ENCODE results near the gene ZNF417.
A peak's percentile ranks its signal among the peaks of the same experiment; 100 is the strongest.
"Not testable (repeated sequence)": the region's sequence is repeated elsewhere in the genome, so short reads cannot be mapped to it uniquely, and the experiment has no call there.

Gene ZNF417

DNA sequence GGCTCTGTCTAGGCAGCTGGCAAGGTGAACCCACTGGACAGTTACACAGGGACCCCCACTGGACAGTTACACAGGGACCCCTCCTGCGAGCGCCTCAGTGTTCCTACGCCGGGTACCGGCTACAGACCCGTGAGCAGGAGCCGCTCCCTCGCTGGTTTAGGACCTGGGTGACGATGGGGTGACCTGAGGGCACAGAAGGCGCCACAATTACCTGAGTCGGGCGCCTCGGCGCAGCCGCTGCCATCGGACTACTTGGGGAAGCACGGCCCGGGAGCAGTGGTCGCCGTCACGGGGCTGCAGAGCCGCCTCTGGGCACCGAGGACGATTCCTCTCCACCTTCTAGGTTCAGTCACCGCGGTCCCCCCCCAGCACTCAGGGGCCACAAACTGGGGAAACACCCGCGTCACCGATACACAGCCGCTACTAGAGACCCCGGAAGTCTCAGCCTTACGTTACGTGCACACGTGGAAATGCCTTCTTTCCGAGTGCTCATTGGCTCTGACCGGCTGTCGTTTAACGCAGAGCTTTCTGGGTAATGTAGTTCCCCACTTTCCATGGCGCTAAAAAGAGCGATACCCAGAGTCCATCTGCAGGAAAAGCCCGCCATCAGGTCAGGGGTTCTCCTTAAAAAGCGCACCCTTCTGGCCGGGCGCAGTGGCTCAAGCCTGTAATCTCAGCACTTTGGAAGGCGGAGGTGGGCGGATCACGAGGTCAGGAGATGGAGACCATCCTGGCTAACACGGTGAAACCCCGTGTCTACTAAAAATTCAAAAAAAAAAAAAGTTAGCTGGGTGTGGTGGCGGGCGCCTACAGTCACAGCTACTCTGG is at the start of gene ZNF417:
Gene ZNF417 (minus strand): TSS at position 425 of the 828 bp plus-strand sequence. CDS start 181 bp downstream, at position 244.
- DNase-seq: peak; percentile 97

- no peak for DNase-seq
Observed at GRCh38 chr19:57964761-57965160, 48.4 kb upstream of the ZNF417 start.

DNA sequence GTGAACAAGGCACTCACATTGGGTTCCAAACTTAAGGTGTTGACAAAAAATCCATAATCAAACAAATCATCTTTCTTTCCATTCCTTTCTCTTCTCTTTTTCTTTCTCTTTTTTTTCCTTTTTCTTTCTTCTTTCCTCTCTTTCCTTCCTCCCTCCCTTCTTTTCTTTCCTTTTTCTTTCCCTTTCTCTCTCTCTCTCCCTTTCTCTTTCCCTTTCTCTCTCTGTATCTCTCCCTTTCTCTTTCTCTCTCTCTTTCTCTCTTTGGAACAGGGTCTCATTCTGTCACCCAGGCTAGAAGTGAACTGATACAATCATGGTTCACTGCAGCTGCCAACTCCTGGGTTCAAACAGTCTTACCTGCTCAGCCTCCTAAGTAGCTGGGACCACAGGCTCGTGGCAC is 45.4 kb upstream of the ZNF417 start:
- no peak for DNase-seq

DNA sequence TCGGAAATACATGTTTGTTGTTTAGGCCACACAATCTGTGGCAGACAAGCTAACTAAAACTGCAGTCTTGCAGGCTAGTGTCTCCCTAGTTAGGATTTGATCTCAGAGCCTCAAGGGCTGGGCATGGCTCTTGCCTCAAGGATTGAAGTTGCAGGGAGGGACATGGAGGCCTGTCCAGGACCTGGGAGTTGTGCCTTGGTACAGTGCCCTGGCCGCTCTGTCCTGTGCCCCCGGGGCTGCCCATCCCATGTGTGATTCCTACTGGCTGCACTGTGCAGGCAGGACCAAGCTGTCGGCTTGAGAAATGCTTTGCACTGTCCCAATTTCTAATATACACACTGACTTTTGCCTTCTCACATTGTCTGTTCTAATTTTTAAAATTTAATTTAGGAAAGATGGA is 38.6 kb upstream of the ZNF417 start:
- no peak for DNase-seq

DNA sequence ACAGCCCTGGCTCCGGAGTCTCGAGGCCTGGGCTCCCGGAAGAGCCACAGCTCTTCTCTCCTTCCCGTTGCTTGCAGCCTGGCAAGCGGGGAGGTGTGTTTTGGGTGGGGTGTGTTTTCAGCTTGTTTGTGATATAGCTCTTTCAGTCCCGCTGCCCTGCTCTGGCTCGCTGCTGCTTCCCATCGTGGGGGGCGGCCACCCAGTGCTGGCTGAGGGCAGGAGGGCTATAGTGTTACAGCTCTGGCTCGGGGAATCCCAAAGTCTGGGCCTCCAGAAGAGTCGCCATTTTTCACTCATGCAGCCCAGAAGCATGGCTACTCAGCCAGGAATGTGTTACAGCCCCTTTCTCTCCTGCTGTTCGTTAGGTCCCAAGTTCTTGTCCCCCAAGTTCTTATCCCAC is 33.3 kb upstream of the ZNF417 start:
- no peak for DNase-seq

DNA sequence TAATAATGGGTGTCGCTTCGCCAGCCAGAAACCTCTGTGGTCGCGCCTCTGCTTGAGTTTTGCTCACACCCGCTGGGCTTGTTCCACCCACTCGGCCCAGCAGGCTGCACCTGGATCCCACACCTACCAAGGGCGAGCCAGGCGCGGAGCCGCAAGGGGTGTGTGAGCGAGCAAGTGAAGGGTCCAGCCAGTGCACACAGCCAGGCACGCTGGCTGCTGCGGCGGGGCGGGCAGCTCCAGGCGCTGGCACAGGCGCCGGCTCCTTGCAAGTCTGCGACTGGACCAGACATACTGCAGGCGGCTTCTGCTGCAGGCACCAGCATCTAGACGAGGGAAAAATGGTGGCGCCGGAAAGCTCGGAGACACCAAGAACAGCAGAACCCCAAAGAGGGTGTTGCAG is 32.9 kb upstream of the ZNF417 start:
- DNase-seq: no peak

DNA sequence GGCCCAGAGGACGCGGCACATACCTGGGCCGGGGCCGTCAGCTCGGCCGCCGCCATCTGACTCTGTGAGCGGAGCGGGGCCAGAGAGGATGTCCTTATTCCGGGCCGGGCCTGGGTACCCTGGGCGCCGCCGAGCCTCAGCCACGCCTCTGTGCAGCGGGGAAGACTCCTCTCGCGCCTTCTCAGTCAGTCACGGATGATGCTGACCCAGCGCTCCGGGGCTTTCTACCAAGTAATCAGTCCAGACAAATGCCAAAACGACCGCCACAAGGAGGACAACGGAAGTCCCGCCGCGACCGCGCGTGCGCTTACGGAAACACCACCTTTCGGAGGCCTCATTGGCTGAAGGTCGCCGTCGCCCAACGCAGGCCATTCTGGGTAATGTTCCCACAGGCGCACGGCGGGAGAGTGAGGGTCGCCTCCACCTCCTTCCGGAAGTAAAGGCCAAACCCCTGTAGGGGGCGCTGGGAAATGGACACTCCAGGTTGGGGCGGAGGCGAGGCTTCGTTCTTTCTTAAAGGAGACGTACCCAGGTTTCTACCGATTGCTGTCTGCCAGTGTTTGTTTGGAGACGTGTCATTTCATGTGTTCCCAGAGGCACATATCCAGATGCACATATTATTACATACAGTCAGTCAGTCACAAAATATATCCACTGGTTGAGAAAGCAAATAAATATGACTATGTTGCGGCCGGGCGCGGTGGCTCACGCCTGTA is 31.2 kb upstream of the ZNF417 start, which contains the start of gene ZNF256:
Gene ZNF256 (minus strand): TSS at position 288 of the 716 bp plus-strand sequence. CDS start 232 bp downstream, at position 56.
- peak; percentile 91 for DNase-seq

DNA sequence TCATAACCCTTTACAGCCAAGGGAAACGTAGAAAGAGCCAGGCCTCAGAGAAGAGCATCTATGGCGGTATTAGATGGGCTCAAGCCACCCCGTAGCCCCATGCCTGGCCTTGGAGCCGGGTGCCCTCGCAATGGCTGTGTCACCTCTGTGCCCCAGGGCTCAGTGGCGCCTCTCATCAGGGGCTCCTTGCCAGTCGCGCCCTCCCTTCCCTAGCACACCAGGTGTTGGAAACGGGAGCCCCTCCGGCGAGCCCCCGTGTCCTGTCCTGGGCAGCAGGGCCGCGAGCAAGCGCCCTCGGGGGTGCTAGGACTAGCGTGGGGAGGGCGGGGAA is 30.7 kb upstream of the ZNF417 start:
- DNase-seq: no peak

DNA sequence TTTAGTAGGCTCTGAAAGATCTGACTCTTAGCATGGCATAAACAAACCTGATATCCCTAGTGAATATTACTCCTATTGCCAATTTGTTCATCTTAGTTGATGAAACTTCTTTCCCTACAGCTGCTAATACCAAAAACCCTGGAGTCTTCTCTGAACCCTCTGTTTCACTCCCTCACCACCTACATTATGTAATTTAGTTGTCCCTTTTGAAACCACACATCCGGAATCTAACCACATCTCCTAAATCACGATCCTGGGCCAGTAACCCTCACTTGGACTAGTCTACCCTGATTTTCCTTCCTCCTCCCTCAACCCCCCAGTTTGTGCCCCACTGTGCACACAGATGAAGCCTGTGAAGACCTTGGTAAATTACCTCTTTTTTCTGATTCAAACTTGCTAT is 29.9 kb upstream of the ZNF417 start:
- DNase-seq: no peak

DNA sequence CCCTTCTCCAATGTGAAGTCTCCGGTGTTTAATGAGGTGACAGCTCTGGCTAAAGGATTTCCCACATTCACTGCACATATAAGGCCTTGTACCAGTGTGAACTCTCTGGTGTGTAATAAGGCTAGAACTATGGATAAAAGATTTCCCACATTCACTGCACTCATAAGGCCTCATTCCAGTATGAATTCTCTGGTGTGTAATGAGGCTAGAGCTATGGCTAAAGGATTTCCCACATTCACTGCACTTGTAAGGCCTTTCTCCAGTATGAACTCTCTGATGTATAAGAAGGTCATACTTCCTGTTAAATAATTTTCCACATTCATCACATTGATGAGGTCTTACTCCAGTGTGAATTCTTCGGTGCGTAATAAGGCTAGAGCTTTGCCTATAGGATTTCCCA is 25.2 kb upstream of the ZNF417 start:
- DNase-seq: no peak

DNA sequence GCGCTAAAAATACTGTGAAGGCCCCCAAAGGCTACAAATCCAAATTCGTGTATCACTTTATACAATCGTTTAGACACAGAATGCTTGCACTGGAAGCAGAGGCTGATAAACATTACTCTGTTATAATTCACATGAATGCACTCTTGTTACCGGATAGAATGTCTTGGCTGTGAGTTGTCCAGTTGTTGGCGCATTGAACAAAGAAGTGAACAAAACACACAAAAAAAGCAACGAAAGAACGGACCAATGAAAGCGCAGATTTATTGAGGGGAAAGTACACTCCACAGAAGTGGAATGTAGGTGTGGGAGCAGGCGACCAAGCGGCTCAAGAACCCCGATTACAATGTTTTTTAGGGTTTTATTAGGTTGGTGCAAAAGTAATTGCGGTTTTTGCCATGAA is 19.3 kb upstream of the ZNF417 start:
- DNase-seq: no peak

GRCh38 chr19:57934820-57935665 is 18.7 kb upstream of the ZNF417 start, which contains the start of gene ZNF418:
Gene ZNF418, minus strand, starts transcription at chr19:57935402. Its CDS starts 1,580 bp downstream, at chr19:57933822.
- peak; percentile 87 for DNase-seq

DNA sequence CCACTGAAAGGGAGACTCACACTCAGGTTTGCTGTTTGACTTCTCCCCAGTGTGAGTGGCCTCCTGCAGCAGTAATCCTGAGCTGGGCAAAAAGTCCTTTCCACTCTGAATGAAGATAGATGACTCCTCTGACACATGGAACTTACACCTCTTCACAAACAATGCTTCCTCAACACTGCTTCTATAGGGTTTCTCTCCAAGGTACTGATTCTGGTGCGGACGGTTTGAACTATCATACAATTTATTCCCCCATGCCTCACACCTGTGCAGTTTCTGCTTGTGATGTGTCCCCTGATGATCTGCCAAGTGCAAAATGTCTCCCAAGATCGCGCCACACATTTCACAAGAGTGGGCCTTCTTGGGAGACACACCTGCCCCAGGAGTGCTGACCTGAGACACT is 11.2 kb upstream of the ZNF417 start:
- no peak for DNase-seq

DNA sequence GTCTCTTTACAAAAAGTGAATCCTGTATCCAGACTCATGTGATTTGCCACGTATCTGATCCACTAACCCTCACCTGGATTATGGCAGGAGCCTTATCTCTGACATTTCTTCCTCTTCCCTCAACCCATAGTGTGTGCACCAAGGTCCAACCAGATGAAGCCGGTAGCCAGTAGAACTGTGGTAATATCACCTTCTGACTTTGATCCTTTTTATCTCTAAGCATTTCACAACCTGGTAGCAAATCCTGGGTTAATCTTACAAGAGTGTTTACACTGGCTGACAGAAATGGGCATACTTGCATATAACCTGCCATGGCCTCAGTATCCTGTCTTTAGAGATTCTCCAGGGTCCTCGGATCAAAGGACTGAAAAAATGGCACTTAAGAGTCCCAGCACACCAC is 1.9 kb downstream of the ZNF417 start:
- no peak for DNase-seq

- DNase-seq: no peak
Observed at GRCh38 chr19:57907394-57907793, 9.0 kb downstream of the ZNF417 start.

DNA sequence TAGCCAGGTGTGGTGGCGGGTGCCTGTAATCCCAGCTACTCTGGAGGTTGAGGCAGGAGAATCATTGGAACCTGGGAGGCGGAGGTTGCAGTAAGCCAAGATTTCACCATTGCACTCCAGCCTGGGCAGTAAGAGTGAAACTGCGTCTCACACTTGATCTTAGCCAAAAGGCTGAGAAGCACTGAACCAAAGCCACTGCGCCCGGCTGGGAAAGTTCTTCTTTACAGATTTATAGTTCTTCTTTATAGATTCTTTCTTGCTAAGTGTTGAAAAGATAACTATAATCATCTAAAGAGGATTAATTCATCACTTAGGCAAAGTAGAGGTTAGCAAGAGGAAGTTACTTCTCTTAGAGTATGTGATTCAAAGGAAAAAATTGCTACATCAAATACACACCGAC is 11.1 kb downstream of the ZNF417 start:
- DNase-seq: no peak

DNA sequence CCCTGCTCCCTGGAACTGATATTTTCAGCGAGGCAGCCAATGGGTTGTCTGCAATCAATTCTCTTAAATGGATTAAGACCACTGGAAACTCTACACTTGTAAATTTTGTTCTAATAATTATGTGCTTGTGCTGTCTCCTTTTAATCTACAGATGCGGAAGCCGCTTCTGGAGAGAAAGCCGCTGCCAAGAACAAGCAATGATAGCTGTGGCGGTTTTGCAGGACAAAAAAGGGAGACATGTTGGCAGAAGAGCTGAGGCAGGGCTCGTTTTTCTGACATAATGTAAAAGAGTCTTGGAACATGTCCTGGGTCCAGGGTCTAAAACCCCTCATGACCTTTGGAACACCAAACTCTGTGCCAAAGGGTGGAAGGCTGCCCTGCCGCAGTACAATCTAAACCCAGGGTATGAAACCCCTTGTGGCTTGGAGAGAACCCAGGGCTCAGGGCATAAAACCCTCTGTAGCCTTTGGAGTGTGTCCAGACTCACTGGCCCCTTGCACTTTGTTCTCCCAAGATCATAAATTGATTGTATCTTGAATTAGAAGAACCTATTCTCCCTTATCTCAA is 12.7 kb downstream of the ZNF417 start:
- DNase-seq: no peak

- no peak for DNase-seq
Observed at GRCh38 chr19:57900311-57900710, 16.1 kb downstream of the ZNF417 start.

GRCh38 chr19:57890706-57891105 is 25.7 kb downstream of the ZNF417 start:
- DNase-seq: not testable (repeated sequence)

DNA sequence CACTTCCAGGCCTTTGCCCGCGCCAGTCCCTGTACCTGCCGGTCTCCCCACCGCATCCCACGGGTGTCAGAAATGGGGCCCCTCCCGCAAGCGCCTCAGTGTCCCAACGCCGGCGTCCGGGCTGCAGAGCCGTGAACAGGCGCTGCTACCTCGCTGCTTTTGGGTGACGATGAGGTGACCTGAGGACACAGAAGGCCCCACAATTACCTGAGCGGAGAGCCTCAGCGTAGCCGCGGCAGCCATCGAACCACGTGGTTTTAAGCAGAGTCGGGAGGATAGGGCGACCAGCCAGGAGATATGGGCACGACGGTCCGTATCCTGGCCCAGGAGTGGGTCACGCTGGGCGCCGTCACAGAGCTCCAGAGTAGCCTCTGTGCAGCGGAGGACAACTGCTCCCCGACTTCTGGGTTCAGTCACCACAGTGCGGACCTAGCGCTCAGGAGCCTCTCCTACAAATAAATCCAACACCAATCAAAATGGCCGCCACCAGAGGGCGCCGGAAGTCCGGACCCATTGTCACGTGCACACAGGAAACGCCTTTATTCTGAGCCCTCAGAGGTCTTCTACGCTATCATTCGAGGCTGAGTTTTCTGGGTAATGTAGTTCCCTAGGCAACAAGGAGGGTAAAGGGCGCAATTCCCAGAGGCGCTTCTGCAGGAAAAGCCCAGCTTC is 27.7 kb downstream of the ZNF417 start, which contains the start of gene ZNF814:
Gene ZNF814 (minus strand): TSS at position 478 of the 672 bp plus-strand sequence. CDS start 235 bp downstream, at position 243.
- peak; percentile 37 for DNase-seq

- DNase-seq: no peak
Observed at GRCh38 chr19:57888107-57888559, 28.3 kb downstream of the ZNF417 start.

All from DMS53 (cell line).